ENCODE results near the gene PRAC2. TPM values are rescaled to one million over a fixed set of nuclear protein-coding genes. Genes with fewer than 3 reads are reported as not detected.

Gene PRAC2
- total RNA-seq, 1 donor from 2014 or later, result not detected

- no peak for DNase-seq (ENCODE audit: low read depth)
Observed at GRCh38 chr17:48733632-48734328, 10.8 kb downstream of the PRAC2 start.

- DNase-seq (ENCODE audit: low read depth), result peak; percentile 50
Observed at GRCh38 chr17:48734333-48735061, 11.5 kb downstream of the PRAC2 start.

- DNase-seq (ENCODE audit: low read depth), result no peak
Observed at GRCh38 chr17:48735062-48735351, 12.0 kb downstream of the PRAC2 start.

- no peak for DNase-seq (ENCODE audit: low read depth)
Observed at GRCh38 chr17:48737330-48738043, 14.5 kb downstream of the PRAC2 start.

- no peak for DNase-seq (ENCODE audit: low read depth)
Observed at GRCh38 chr17:48738424-48738802, 15.4 kb downstream of the PRAC2 start.

- DNase-seq (ENCODE audit: low read depth), result no peak
Observed at GRCh38 chr17:48738803-48739526, 16.0 kb downstream of the PRAC2 start.

GRCh38 chr17:48740537-48740936 lies 17.6 kb downstream of the PRAC2 start:
- no peak for DNase-seq (ENCODE audit: low read depth)

- DNase-seq (ENCODE audit: low read depth), result no peak
Observed at GRCh38 chr17:48745381-48746275, 22.6 kb downstream of the PRAC2 start.

GRCh38 chr17:48746916-48747444 lies 24.0 kb downstream of the PRAC2 start:
- no peak for DNase-seq (ENCODE audit: low read depth)

- DNase-seq (ENCODE audit: low read depth), result no peak
Observed at GRCh38 chr17:48747445-48748363, 24.7 kb downstream of the PRAC2 start.

- DNase-seq (ENCODE audit: low read depth), result no peak
Observed at GRCh38 chr17:48748718-48749566, 26.0 kb downstream of the PRAC2 start.

- no peak for DNase-seq (ENCODE audit: low read depth)
Observed at GRCh38 chr17:48749621-48750553, 26.9 kb downstream of the PRAC2 start.

GRCh38 chr17:48751172-48751571 lies 28.2 kb downstream of the PRAC2 start:
- peak; percentile 60 for DNase-seq (ENCODE audit: low read depth)

- DNase-seq (ENCODE audit: low read depth), result no peak
Observed at GRCh38 chr17:48751733-48752398, 28.9 kb downstream of the PRAC2 start.

GRCh38 chr17:48752399-48753288 lies 29.7 kb downstream of the PRAC2 start:
- no peak for DNase-seq (ENCODE audit: low read depth)
